ELR (cell line): ENCODE results near the gene C17orf75.
A peak's percentile ranks its signal among the peaks of the same experiment; 100 is the strongest.

Experiments
- DNase-seq: peaks from one replicate; pipeline ENCODE4 v3.0.0-alpha.2; 2015; ENCODE audit warnings: low read depth

C17orf75 gene

DNA sequence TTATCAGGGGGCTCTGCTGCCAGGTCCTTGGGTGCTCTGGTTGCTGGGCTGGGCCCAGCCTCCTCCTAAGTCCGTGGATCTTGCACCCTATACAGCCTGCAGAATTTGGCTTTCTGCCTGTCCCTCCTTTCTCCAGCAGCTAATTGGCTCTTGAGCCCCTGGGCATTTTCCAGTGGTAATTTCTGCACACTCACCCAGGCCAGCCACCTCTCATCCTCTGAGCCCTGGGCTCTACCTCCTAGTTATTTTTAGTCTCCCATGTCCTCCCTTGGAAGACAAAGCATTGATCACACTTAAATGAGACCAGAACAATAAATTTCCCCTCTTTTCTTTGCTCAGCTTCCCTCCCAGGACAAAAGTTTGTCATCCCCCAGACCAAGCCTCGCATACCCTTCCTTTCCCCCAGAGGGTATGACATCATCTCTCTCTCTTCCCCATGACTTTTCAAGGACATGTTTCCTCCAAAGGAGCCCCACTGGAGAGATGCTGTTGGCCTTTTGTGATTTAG, 38.1 kb downstream of the C17orf75 start:
- DNase-seq = no peak

DNA sequence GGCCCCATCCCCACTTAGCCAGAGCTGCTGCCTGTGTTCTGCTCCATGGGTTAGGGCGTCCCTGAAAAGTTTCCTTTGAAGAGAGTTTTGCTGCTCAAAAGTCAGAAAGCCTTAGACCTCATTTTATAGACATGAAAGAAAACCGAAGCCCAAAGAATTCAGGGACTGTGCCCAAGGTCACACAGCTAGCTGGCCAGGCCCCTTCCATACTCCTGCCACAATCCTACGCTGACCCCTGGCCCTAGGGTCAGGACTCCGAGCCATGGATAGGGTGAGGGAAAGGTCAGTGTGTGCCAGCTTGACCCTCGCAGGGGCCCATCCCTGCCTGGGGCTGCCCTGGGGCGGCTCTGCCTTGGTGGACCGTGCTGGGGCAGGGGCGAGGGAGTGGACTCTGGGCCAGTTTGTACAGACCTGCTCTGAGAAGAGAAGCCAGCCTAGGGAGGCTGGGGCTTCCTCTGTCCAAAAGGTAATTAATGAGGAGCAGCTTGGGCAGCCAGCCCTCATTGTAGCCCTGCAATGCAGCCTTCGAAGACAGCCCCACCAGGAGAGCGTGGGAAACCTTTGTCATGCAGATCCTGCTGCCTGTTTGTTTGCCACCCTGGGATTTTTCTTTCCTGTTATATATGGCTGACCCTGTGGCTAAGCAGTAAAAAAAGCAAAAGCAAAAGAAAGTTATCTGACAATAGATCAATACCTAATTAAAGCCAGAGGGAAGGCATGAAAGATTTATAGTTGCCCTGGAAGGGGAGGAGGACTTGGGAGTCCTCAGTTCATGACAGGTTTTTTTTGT, 38.9 kb downstream of the C17orf75 start:
- no peak for DNase-seq

DNA sequence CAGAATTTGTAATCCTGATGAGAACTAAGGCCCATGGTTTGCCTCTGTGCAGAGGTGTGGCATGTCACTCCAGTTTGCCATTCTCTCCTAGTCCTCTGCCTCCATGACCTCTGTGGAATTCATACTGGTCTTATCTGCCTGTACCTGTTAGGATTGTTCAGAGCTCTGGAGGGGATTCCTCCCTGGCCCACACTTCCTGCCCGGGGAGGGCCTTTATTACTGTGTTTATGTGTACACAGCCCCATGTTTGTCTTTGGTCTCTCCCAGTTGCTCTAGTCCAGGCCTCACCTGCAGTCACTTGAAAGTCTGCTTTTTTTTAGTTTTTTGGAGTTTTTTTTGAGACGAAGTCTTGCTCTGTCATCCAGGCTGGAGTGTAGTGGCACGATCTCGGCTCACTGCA, 39.9 kb downstream of the C17orf75 start:
- no peak for DNase-seq

DNA sequence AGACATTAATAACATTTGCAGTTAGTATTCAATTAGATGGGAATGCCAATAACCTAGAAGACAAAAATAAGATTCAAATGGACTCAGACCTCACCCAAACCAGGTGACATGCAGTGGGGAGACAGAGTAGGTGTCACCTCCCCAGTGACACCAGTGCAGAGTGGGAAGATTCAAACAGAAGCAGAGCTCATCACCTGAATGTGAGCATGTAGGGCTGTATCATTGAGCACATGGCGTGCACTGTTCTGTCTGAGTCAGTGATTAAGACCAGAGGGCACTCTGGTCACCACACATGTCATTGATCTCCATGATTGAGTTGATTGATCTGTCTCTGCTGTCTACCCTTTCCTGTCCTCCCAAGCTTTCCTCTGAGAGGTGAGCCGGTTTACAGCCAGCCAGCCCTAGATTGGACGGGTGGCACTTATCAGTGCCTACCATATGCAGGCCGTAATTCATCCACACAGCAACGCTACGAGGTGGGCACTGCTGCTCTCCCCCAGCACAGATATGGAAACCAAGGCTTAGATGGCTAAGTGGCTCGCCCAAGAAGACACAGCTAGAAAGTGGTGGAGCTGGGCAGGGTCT, 42.3 kb downstream of the C17orf75 start:
- DNase-seq = no peak

DNA sequence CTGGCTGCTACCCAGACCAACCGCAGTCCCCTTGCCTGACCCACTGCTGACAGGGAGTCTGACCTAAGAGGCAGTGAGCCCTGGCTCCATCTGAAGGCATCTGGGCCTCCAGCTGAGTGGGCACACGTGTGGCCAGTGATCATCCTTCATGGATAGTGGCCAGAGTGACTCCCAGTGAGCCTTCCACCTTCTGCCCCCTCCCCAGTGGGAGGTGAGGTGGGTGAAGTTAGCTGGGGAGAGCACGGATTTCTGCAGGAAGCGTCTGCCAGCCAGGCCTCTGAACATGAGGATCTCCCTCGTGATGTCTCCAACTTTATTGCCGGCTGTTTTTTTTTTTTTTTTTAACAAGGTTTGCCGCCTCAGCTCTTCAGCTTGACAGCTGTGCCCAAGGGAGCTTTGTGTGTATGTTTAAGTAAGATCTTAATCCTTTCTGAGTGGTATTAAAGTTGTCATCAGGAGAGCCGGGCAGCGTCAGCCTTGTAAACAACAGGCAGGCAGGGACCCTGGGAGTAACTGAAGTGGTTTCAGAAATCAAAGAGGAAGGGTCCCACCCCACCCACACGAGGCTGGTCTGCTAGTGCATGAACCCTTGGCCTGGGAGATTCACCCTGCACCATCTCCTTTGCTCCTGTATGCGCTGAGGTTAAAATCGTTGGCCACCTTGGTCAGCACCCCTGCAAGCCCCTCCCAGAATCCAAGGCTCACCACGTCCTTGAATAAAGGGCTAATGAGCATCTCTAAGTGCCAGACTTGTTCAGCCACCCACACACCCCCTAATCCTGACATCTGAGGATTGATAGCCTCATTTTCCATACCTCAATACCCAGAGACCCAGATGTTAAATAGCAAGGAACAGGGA, 43.0 kb downstream of the C17orf75 start:
- no peak for DNase-seq

DNA sequence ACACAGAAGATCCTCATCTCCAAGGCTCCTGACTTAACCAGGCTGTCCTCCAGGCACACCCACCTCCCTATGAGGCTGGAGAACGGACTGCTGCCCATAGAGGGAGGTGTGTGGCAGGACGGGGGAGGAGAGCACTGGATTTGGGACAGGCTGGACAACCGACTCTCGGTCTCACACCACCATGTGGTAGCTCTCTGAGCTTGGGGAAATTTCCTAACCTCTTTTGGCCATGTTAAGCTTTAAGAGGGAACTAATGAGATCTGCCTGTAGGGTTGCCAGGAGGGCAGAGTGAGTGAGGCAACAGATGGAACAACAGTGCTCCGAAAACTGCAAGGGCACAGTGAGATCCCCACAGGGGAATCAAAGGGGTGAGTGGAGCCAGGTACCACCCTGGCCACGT, 43.7 kb downstream of the C17orf75 start:
- peak; percentile 4 for DNase-seq

DNA sequence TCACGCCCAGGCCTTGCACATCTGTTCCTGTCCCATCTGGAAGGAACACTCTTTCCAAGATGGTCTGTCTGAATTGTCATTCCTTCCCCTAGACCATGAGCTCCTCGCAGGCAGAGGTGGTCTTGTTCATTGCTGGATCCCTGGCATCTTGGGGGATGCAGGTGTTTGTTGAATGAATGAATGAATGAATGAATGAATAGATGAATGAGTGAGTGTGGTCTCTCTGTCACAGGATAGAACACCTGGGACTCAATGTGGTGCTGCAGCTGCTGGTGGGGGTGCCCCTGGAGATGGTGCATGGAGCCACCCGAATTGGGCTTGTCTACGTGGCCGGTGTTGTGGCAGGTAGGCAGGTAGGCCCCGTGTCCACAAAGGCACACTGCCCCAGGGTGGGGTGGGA, 44.1 kb downstream of the C17orf75 start:
- DNase-seq = no peak

DNA sequence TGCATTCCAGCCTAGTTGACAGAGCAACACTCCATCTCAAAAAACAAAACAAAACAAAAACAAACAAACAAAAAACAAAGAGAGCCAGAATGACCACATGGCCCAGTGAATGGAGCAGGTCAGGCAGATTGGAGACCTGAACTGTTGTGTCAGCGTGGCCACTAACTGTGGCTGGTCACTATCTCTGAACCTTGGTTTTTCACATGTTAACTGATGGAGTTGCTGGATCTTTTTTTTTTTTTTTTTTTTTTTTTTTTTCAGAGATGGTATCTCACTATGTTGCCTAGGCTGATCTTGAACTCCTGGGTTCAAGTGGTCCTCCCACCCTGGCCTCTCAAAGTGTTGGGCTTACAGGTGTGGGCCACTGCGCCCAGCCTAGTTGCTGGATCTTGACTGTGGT, 44.5 kb downstream of the C17orf75 start:
- no peak for DNase-seq

DNA sequence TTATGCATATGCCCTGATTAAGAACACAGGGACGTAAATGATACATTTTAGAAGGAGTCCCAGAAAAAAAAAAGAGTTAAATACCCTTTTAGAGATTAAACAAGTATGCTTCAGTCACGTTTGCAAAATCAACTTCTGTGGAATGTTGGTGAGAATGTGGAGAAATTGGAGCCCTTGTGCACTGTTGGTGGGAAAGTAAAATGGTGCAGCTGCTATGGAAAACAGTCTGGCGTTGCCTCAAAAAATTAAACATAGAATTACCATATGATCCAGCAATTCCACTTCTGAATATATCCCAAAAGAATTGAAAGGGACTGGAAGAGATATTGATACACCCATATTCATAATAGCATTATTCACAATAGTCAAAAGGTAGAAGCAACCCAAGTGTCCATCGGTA, 49.9 kb downstream of the C17orf75 start:
- DNase-seq = no peak

DNA sequence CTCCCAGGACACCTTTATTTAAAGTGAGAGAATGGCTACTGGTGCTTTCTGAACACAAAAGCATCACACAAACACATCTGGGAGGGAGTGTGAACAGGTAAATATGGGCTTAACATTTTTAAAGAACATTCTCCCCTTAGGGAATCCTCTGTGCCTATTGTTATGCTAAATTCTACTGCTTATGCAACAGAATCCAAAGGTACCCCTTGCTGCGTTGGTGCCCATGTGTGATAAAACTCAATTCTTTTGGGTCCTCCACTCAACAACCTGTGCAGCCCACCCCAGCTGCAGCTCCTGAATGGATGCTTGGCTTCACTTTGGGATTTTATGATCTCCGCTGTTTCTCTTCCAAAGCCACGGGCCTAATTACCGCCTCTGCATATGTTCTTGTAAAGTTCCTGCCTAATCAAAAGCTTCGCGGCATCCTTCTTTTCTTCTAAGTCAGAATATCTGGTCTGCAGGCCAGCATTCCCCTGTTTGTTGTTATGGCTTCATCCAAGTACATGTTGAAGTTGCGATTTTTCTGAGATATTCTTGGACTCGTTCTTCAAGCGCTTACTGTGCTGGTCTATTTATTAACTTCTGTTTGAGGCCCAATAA, 52.4 kb downstream of the C17orf75 start:
- DNase-seq = no peak

DNA sequence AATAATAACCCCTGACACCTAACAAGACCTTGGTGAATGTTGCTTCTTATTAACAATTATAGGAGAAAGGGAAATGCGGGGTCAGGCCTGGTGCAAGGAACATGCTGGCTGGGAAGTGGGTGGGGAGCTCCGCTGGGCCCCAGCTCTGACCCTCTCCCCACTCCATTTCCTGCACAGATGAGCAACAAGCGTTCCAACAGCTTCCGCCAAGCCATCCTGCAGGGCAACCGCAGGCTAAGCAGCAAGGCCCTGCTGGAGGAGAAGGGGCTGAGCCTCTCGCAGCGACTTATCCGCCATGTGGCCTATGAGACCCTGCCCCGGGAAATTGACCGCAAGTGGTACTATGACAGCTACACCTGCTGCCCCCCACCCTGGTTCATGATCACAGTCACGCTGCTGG, 53.4 kb downstream of the C17orf75 start:
- DNase-seq = no peak

DNA sequence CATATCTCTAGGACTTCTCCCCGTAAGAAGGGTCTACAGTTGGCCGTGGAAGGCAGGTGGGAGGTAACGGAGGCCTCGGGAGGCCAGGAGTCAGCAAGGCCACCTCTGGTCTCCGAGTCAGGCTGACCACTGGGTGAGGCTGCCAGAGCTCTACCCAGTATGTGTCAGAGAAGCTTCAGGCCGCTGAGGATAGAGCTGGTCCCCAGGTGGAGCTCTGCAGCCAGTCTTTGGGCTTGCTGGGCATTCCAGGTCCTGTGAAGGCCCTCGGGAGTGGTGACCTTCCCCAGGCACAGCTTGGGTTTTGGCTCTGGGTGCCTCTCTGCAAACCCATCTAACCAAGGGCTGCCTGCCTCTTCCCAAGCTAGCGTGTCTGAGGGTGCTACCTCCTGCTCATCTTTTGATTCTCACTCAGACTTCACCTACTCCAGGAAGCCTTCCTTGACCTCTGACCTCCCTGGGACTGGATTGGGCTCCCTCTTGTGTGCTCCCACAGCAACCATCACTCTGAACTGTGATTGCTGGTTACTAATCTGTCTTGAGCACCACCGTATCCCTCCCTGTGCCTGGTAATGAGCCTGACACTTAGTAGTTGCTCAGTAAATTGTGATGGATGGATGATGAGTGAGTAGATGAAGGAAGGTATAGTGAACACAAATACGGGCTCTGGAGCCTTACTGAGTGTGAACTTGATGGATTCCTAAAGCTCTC, 54.0 kb downstream of the C17orf75 start:
- DNase-seq = no peak

DNA sequence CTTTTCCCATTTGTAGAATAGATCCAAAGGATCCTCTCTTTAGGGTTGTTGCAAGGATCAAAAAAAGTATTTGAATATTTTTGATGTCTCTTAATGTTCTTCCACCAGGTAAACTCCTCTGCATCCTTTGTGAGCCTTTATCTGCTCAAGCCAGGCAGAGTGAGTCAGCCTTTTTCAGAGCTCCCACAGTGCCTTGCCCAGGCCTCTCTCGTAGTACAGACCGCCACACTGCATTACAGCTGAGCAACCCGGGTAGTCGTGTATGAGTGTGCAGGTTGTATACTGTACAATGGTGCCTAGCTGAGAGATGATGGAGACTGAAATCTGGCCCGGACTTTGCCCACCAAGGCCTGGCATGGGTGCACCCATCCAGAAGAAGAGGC, 55.5 kb downstream of the C17orf75 start:
- no peak for DNase-seq

DNA sequence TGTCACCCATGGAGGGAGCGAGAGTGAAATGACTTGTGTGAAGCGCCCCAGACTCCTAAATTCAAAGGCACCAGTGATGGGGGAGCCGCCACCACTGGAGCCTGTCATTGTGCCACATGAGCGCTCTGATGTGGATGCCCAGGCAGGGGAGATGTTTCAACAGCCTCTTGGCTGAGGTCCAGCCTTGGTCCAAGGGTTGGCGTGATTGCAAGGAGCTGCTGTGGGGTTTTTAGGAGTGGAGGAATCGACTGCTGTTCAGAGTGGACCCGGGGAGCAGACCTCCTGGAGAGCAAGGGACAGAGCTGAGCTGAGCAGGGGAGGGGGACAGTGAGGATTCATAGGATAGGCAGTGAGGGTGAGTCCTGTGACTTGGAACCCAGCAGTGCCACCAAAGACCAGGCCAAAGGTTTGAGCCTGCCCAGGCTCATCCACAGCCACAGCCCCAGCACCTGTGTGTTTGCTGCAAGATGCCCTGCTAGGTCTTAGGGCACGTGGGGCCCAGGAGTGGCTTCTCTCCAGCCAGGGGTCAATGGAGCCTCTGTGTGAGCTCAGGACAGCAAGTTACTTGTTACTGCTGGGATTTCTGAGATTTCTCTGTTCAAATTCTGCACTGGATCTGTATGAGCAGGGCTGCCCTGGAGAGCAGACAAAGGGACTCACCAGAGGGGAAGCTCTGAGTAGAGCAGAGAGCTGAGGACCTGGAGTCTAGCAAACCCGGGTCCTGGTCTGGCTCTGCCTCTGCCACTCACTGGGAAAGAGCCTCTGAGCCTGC, 56.0 kb downstream of the C17orf75 start:
- no peak for DNase-seq

DNA sequence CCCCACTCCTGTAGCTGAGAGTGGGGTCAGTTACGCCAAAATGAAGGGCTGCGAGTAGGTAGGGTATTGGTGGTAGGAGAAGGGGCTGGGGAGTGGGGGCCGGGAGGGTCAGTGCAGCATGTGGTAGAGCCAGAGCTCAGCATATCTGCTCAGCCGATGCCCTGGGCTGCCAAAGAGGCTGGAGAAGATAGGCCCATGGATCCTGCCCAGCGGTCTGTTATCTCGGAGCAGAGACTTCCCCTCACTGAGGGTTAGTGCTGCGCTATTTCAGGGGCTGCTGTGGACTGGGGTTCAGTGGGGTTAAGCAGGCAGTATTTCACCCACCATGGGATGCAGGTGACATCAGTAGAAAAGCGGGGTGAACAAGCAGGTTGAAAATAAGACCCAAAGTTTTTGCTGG, 56.7 kb downstream of the C17orf75 start:
- DNase-seq = no peak

DNA sequence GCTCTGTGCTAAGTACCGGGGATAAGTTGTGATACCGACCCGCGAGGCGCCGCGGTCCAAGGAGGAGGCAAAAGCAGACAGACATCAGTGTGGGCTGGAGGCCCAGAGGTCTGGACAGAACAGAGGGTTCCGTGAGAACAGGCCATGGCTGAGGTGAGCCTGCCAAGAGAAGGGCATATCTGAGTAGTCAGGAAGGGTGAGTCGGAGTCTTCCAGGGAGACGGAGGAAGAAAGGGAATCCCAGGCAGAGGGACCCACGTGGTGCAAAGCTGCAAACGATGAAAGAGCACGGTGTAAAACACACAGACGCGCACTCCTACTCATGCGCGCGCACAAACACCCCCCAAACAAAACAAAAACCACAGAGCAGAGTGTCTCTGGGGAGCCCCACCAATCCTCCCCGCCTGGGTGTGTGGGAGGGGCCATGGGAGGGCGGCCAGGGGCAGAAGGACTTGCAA, 58.2 kb downstream of the C17orf75 start:
- peak; percentile 53 for DNase-seq

DNA sequence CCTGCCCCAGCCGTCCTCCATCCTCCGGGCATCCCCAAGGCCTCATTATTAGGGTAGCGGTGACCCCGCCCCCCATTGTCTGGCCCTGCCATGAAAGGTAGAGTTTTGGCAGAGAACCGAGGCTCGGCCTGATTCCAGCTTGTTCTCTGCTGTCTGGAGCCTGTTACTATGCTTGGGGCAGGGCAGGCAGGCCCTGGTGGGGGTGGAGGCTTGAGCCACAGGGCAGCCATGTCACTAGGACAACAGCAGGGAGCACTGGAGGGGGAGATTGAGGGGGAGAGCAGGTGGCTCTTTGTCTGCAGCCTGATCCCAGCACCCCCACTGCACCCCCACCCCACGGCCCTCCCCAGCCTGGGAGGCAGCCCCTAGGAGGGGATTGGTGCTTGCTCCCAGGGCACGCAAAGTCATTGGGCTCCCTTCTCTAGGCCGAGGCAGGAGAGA, 60.9 kb downstream of the C17orf75 start:
- no peak for DNase-seq

DNA sequence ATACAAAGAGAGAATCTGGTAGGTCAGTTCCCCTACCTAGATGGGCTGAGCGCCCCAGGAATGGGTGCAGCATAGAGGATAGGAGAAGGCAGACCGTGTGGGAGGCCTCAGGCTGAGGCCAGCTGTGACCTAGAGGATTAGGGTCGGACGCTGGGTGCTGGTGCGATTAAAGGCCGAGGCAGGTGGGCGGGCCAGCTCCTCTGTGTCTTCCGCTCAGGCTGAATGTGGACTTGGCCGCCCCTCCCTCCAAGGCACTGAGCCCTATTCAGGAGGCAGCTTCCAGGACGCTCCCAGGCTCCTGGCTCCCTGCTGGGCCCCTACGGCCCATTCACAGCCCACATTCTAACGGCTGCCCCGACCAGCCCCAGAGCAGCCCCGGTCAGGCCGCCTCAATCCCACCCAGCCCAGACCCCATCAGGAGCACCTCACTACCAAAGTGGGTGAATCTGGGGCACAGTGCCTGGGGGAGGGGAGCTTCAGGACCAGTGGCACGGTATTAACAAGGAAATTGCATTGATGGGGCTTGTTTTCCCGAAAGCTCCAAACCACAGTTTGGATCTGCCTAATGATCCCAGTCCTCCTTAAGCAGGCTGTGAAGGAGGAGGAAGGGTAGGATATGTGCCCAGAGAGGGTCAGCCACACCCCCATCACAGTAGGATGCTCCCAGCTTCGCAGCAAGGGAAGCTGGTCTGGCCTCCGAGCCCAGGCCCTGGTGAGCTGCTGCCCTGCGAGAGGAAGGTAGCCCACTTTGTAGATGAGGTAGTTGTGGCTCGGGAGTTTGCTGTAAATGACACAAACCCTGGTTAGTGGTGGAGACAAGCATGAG, 61.9 kb downstream of the C17orf75 start:
- DNase-seq = no peak

DNA sequence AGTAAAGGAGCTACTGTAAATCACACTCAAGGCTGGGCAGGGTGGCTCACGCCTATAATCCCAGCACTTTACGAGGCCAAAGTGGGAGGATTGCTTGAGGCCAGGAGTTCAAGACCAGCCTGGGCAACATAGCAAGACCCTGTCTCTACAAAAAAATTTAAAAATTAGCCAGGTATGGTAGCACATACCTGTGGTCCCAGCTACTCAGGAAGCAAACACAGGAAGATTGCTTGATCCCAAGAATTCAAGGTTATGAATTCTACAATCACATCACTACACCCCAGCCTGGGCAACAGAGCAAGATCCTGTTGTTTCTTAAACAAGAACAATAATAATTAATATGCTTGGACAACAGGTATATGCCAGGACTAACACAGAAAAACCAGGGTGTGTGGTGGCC, 63.2 kb downstream of the C17orf75 start:
- DNase-seq = no peak
